GM23338 (cell line): ENCODE results near the gene UBAP2. TPM values are rescaled to one million over a fixed set of nuclear protein-coding genes. Genes with fewer than 3 reads are reported as not detected.

Experiments
- ATAC-seq: fragments of 200-7000 bp; cut with Tn5 transposase; 3 replicates; pipeline ENCODE4 v1.9.1; 2020
- DNase-seq: peaks from one replicate; pipeline ENCODE4 v3.0.0-alpha.2; 2015; ENCODE audit warnings: low spot score
- H2AFZ ChIP-seq: fragments of 200-600 bp; sonication (generic); 2 replicates; pipeline ENCODE4 v1.8.0; 2016; ENCODE audit warnings: antibody characterized with exemption, mild to moderate bottlenecking, moderate library complexity
- H3F3A ChIP-seq: fragments of 200-600 bp; sonication (generic); replicated peaks from 2 replicates; pipeline ENCODE4 v1.8.0; 2017; ENCODE audit warnings: antibody characterized with exemption, mixed run types, low read depth
- H3K27ac ChIP-seq: fragments of 200-600 bp; sonication (generic); 2 replicates; pipeline ENCODE4 v1.6.1; 2016; ENCODE audit warnings: low read depth
- H3K27me3 ChIP-seq: fragments of 200-600 bp; sonication (generic); 2 replicates; pipeline ENCODE4 v1.8.0; 2016; ENCODE audit warnings: mild to moderate bottlenecking, mixed run types, moderate library complexity; ENCODE audit not compliant: insufficient read depth
- H3K36me3 ChIP-seq: fragments of 200-600 bp; sonication (generic); 2 replicates; pipeline ENCODE4 v1.8.0; 2016; ENCODE audit warnings: mild to moderate bottlenecking; ENCODE audit not compliant: insufficient read depth
- H3K4me1 ChIP-seq: fragments of 200-600 bp; sonication (generic); 2 replicates; pipeline ENCODE4 v1.8.0; 2016; ENCODE audit warnings: mild to moderate bottlenecking, moderate library complexity; ENCODE audit not compliant: insufficient read depth
- H3K4me2 ChIP-seq: fragments of 200-600 bp; sonication (generic); 2 replicates; pipeline ENCODE4 v1.7.1; 2017; ENCODE audit warnings: mixed run types
- H3K4me3 ChIP-seq: fragments of 200-600 bp; sonication (generic); 2 replicates; pipeline ENCODE4 v1.6.1; 2016; ENCODE audit warnings: mixed run types
- H3K79me2 ChIP-seq: fragments of 200-600 bp; sonication (generic); replicated peaks from 2 replicates; pipeline ENCODE4 v1.8.0; 2017; ENCODE audit warnings: mild to moderate bottlenecking; ENCODE audit not compliant: insufficient read depth
- H3K9me2 ChIP-seq: fragments of 200-600 bp; sonication (generic); 2 replicates; pipeline ENCODE4 v1.8.0; 2017; ENCODE audit not compliant: insufficient read depth
- H4K20me1 ChIP-seq: fragments of 200-600 bp; sonication (generic); replicated peaks from 2 replicates; pipeline ENCODE4 v1.8.0; 2017; ENCODE audit warnings: mild to moderate bottlenecking; ENCODE audit not compliant: insufficient read depth
- H3K27ac Mint-ChIP-seq: 2 replicates; pipeline ENCODE4 v1.8.0; 2020; ENCODE audit warnings: inconsistent platforms, mild to moderate bottlenecking, moderate library complexity, mixed read lengths
- H3K27me3 Mint-ChIP-seq: 3 replicates; pipeline ENCODE4 v1.8.0; 2022; ENCODE audit warnings: low read depth, mild to moderate bottlenecking, moderate library complexity, mixed read lengths, inconsistent platforms; ENCODE audit not compliant: insufficient read depth, poor library complexity
- H3K36me3 Mint-ChIP-seq: 3 replicates; pipeline ENCODE4 v1.8.0; 2021; ENCODE audit warnings: low read depth, mild to moderate bottlenecking, inconsistent platforms, moderate library complexity, mixed read lengths
- H3K4me1 Mint-ChIP-seq: 3 replicates; pipeline ENCODE4 v1.8.0; 2020; ENCODE audit warnings: mild to moderate bottlenecking, inconsistent platforms, mixed read lengths
- H3K4me3 Mint-ChIP-seq: 3 replicates; pipeline ENCODE4 v1.8.0; 2021; ENCODE audit warnings: moderate library complexity, mild to moderate bottlenecking, inconsistent platforms, mixed read lengths
- H3K9me3 Mint-ChIP-seq: 3 replicates; pipeline ENCODE4 v1.8.0; 2020; ENCODE audit warnings: moderate library complexity, mild to moderate bottlenecking, inconsistent platforms, mixed read lengths
- CREB1 ChIP-seq: fragments of 250-450 bp; sonication (Bioruptor Pico); IDR thresholded peaks from 2 replicates; pipeline ENCODE4 v1.5.0; 2020; ENCODE audit warnings: low read depth, mild to moderate bottlenecking, moderate library complexity
- EZH2 ChIP-seq: fragments of 200-600 bp; sonication (generic); IDR thresholded peaks from one replicate; pipeline ENCODE4 v1.8.0; 2017; ENCODE audit warnings: antibody characterized with exemption, mild to moderate bottlenecking, low read depth; ENCODE audit not compliant: unreplicated experiment
- EZH2phosphoT487 ChIP-seq: fragments of 200-600 bp; sonication (generic); IDR thresholded peaks from one replicate; pipeline ENCODE4 v1.8.1; 2018; ENCODE audit warnings: antibody characterized with exemption; ENCODE audit not compliant: unreplicated experiment
- JUNB ChIP-seq: IDR thresholded peaks from one replicate; pipeline ENCODE4 v1.6.1; 2016; ENCODE audit warnings: antibody characterized with exemption; ENCODE audit not compliant: unreplicated experiment
- NANOG ChIP-seq: IDR thresholded peaks from 2 replicates; pipeline ENCODE4 v1.6.1; 2016; ENCODE audit warnings: antibody characterized with exemption, borderline replicate concordance
- POLR2AphosphoS5 ChIP-seq: IDR thresholded peaks from 2 replicates; pipeline ENCODE4 v1.6.1; 2016; ENCODE audit warnings: antibody characterized with exemption, low read depth
- REST ChIP-seq: IDR thresholded peaks from one replicate; pipeline ENCODE4 v1.6.1; 2018; ENCODE audit warnings: antibody characterized with exemption; ENCODE audit not compliant: unreplicated experiment
- STAT1 ChIP-seq: IDR thresholded peaks from one replicate; pipeline ENCODE4 v1.6.1; 2016; ENCODE audit warnings: antibody characterized with exemption; ENCODE audit not compliant: unreplicated experiment
- ZNF331 ChIP-seq: fragments of 250-450 bp; sonication (Bioruptor Pico); IDR thresholded peaks from 2 replicates; pipeline ENCODE4 v1.5.0; 2020; ENCODE audit warnings: low read depth, mild to moderate bottlenecking, moderate library complexity
- polyA plus RNA-seq: library from polyadenylated mRNA; unstranded; fragments of >200 nt; fragmentation: Nextera tagmentation; extraction: Ambion mirVana; gene quantifications from 2 replicates; pipeline ENCODE4 v1.2.1, GENCODE V29; 2016
- total RNA-seq: library from RNA; depleted of rRNA; stranded (reverse); fragments of >200 nt; shearing (Covaris generic); gene quantifications from 2 replicates; pipeline ENCODE4 v1.2.3, GENCODE V29; 2014
- TF ChIP-seq, protein P1 (sequence below), 2 experiments: fragments of 200-600 bp in 1 of 2; sonication (generic) in 1 of 2; conservative IDR thresholded peaks; 2 replicates each; pipeline versions ENCODE4 v1.5.1 to v1.6.1; 2016 to 2017; ENCODE audit warnings: antibody characterized with exemption in 2 of 2, low read depth in 2 of 2, mild to moderate bottlenecking in 2 of 2, moderate library complexity in 1 of 2

The UBAP2 gene
- total and polyA plus RNA-seq, 2 experiments from 2014 or later: 47.4 to 56.4 TPM

- H3K4me2 ChIP-seq: no peak overlapping the region
- Mint-ChIP-seq H3K27ac (no peak overlapping the region; the same call in 1 of the 2 replicates), H3K9me3 (no peaks in the 10 kb centered on the region), H3K36me3 (peaks cover 76% of the 10 kb centered on the region), H3K27me3 (peaks cover 5% of the 10 kb centered on the region), H3K4me1 (no peaks in the 10 kb centered on the region), H3K4me3 (no peak overlapping the region)
- no peak overlapping the region for H3K4me3 ChIP-seq
- peaks cover 6% of the 10 kb centered on the region for H3K79me2 ChIP-seq
- H3K27ac ChIP-seq: no peak overlapping the region
- no peak overlapping the region for H2AFZ ChIP-seq
- TF ChIP-seq JUNB (no peak), EZH2 (no peak)
- H3K4me1 ChIP-seq: no peaks in the 10 kb centered on the region
- H4K20me1 ChIP-seq: peaks cover 9% of the 10 kb centered on the region; the same call in 1 of the 2 replicates
- H3F3A ChIP-seq: no peaks in the 10 kb centered on the region
- no peaks in the 10 kb centered on the region for H3K9me2 ChIP-seq
- ATAC-seq (no peak), DNase-seq (no peak)
- H3K36me3 ChIP-seq: peaks cover 44% of the 10 kb centered on the region
- no peaks in the 10 kb centered on the region for H3K27me3 ChIP-seq
Measured at GRCh38 chr9:33946779-33947535, 101.7 kb downstream of the UBAP2 start.

- H3K27ac Mint-ChIP-seq: peak overlapping the region; percentile 54; the same call in 1 of the 2 replicates
- H3K36me3 ChIP-seq: peaks cover 60% of the 10 kb centered on the region
- peaks cover 86% of the 10 kb centered on the region for H3K36me3 Mint-ChIP-seq
Measured at GRCh38 chr9:33943389-33943788, 105.3 kb downstream of the UBAP2 start.

More at GRCh38 chr9:33943389-33943788, 105.3 kb downstream of the UBAP2 start:
- TF ChIP-seq, protein P1, sequence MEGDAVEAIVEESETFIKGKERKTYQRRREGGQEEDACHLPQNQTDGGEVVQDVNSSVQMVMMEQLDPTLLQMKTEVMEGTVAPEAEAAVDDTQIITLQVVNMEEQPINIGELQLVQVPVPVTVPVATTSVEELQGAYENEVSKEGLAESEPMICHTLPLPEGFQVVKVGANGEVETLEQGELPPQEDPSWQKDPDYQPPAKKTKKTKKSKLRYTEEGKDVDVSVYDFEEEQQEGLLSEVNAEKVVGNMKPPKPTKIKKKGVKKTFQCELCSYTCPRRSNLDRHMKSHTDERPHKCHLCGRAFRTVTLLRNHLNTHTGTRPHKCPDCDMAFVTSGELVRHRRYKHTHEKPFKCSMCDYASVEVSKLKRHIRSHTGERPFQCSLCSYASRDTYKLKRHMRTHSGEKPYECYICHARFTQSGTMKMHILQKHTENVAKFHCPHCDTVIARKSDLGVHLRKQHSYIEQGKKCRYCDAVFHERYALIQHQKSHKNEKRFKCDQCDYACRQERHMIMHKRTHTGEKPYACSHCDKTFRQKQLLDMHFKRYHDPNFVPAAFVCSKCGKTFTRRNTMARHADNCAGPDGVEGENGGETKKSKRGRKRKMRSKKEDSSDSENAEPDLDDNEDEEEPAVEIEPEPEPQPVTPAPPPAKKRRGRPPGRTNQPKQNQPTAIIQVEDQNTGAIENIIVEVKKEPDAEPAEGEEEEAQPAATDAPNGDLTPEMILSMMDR (conservative IDR thresholded peaks at IDR 0.05; ENCODE audit: low read depth in 2 of 2): no peak
- TF ChIP-seq CREB1 (no peak), EZH2 (no peak), NANOG (no peak), REST (no peak), JUNB (no peak), POLR2AphosphoS5 (no peak), EZH2phosphoT487 (no peak), STAT1 (no peak), ZNF331 (CRISPR knock-in tag) (no peak)
- Histone ChIP-seq H3K4me3 (no peak overlapping the region), H3F3A (no peaks in the 10 kb centered on the region), H4K20me1 (0 out of 2 replicates have a peak, but pooled peaks cover under 1% of the 10 kb centered on the region), H3K79me2 (peaks cover 17% of the 10 kb centered on the region), H3K9me2 (no peaks in the 10 kb centered on the region), H3K4me1 (no peaks in the 10 kb centered on the region), H3K4me2 (no peak overlapping the region), H3K27me3 (no peaks in the 10 kb centered on the region), H3K27ac (peak overlapping the region; percentile 30; the same call in 1 of the 2 replicates), H2AFZ (no peak overlapping the region)
- Mint-ChIP-seq H3K9me3 (no peaks in the 10 kb centered on the region), H3K4me3 (no peak overlapping the region), H3K4me1 (no peaks in the 10 kb centered on the region; the same call in 2 of the 3 replicates), H3K27me3 (peaks cover 4% of the 10 kb centered on the region)
- DNase-seq (no peak), ATAC-seq (no peak)
